ENCODE data around the gene TRIP12.
A peak's percentile ranks its signal among the peaks of the same experiment; 100 is the strongest.
"Not testable (repeated sequence)": the region's sequence is repeated elsewhere in the genome, so short reads cannot be mapped to it uniquely, and the experiment has no call there.

TRIP12 gene

DNA sequence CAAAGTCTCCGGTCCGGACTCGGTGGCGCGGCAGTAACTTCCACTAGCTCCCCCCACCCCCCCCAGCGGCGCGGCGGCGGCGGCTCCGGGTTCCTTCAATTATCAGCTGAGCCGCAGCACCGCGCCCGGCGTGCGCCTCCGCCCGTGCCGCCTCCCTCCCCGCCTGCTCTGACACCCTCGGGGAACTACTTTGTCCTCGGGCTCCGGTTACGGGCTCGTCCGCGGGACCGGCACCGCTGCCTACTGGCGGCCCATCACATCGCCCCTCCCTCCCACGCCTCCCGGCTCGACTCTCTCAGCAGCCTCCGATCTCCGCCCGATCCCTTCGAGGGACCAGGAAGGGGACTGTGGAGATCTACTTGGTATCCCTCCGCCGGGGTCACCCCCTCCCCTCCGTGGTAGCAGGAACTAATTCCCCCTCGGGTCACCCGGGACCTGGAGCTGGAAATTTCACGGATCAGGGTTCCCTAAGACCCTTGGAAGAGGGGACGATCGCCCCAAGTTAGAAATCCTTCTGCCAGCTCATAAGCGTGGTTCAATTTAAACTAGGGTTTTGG is at the start of gene TRIP12:
Gene TRIP12 (minus strand): TSS at position 118 of the 557 bp plus-strand sequence. CDS start 41,930 bp downstream, outside the sequence.
- DNase-seq (ENCODE audit: low read depth, low spot score) = peak; percentile 74

DNA sequence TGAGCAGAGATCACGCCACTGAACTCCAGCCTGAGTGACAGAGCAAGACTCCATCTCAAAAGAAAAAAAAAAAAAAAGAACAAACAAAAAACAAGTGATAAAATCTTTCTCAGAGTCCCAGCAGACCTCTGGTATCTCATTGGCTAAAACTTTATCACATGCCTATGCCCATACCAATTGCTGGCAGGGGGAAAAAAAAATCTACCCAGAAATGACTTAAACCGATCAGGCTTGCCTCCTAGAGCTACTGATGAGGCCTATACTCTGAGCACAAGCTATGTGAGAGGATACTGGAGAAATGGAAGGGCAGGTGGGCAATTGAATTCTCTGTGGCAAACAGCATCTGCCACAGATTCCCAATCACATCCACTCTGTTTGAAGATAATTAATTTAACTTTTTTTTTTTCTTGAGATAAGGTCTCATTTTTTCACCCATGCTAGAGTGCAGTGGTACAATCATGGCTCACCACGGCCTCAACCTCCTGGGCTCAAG is 49.5 kb upstream of the TRIP12 start:
- DNase-seq (ENCODE audit: low read depth, low spot score) = no peak

DNA sequence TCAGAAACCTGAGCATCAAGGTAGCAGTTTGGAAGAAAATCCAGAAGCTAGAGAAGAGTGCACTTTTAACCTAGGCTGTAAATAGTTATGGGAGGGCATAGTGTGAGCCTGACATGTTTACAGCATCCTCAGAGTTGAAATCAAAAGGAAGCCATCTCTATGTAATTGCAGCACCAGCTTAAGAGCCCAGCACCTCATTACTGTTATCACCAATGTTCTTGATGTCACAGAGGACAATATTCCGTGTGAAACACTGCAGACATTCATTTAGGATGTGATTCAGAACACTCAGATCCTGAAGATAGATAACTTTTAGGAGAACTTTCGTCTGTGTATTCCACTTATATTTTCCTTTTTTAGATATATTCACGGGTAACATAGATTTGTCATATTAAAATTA is 48.6 kb upstream of the TRIP12 start:
- DNase-seq (ENCODE audit: low read depth, low spot score) = no peak

DNA sequence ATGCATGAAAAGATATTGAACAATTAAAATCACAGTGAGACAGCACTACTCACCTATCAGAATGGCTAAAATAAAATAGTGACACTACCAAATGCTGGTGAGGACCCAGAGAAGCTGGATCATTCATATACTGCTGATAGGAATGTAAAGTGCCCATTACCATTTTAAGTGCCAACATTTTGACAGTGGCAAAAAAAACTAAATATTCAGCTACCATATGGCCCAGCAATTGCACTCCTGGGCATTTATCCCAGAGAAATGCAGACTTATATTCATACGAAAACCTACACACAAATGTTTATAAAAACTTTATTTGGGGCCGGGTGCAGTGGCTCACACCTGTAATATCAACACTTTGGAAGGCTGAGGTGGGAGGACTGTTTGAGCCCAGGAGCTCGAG is 48.1 kb upstream of the TRIP12 start:
- no peak for DNase-seq (ENCODE audit: low read depth, low spot score)

DNA sequence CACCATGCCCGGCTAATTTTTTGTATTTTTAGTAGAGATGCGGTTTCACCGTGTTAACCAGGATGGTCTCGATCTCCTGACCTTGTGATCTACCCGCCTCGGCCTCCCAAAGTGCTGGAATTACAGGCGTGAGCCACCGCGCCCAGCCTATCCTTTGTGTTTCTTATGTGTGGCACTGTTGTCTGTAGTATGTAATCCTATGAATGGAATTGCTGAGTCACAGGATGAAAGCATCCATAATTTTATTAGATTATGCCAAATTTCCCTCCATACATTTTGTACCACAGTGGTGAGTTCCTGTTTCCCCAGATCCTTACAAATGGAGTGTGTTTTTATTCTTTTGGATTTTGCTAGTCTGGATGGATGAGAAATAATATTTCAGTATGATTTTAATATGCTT is 41.8 kb upstream of the TRIP12 start:
- DNase-seq (ENCODE audit: low read depth, low spot score) = not testable (repeated sequence)

DNA sequence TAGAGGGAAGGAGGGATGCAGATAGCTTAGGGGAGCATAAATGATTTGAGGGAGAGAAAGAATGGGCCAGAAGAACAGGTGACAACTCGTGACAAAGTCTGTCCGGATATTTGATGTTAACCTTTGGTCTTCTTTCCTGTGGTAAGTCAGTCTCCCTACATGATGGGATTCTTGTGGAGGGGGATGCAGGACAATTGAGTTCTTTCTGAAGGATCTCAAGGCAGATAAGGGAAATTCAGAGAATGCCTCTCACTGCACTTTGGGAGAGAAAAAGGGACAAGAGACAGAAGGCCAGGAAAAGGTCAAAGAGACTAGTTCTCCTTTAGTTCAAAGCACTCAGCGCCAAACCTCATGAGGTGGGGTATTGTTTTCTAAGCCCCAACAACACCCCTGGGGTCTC is 34.7 kb upstream of the TRIP12 start:
- DNase-seq (ENCODE audit: low read depth, low spot score) = no peak

DNA sequence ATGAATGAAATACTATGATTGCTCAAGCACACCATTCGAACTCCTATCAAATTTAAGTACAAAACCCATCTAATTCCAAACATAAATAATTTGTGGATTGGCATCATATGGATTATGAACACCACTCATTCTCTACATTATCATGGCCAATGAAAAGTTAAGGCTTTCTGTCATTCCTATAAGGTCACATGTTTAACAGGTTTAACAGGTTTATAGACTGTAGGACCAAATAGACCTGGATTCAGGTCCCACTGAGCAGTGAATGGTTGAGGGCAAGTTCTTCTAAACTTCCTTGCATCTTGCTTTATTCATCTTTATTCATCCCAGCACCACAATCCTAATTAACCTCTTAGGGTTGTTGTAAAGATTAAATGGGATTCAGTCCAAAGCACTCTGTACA is 33.9 kb upstream of the TRIP12 start:
- DNase-seq (ENCODE audit: low read depth, low spot score) = no peak

DNA sequence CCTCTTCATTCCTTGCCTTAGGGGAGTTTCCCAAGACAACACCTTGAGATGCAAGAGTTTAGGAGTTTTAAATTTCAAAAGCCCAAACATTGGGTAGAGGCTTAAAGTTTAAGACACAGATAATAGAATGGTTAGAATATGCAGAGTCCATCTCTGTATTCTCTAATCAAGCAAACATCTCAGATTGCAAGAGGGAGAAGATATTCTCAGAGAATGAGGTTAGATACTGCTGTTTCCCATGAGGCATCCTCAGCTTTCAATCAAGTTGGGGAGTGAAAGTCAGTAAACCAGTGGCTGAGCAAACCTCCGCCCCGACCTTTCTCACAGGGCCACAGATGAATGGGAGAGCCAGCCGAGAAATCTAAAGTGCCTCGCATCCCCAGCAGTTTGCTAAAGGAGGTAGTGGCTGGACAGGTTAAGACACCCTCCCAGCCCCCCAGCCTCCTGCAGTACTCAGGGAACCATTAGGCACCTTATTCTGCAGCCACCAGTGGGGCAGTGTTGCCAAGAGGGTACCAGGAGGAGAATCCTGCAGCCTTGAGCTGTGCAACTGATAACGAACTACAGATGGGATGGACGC is 30.5 kb upstream of the TRIP12 start:
- no peak for DNase-seq (ENCODE audit: low read depth, low spot score)

DNA sequence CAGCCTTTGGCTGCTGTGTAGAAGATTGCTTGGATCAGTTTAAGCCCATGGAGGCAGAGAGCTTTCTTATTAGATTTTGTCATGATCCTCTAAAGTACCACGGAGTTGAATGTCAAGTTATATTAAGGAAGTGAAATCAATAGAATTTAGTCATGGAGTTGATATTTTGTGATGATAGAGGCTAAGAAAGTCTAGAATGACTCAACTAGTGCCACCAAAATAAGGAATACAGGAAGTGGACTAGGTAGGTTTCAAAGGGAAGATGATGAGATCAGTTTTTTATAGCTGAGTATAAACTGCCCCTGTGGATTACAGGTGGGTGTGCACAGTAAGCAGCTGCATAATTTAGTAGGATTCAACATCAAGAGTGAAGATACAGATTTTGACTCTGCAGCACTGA is 25.7 kb upstream of the TRIP12 start:
- DNase-seq (ENCODE audit: low read depth, low spot score) = no peak

DNA sequence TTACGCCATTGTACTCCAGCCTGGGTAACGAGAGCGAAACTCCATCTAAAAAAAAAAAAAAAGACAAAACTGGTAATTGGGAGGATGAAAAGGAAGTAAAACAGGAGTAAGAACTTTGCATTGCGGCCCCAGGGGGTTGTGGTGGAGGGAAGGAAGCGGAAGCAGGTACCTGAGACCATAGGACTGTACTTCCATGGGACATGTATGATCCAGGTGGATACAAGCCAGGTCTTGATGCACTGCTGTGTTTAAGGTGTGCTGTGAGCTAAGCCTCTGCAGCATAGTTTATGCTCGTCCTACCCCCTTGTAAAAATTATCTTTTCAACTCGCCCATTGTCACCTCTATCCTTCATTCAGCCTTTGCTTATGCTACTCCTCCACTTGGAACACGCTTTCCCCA is 24.2 kb upstream of the TRIP12 start:
- DNase-seq (ENCODE audit: low read depth, low spot score) = no peak

DNA sequence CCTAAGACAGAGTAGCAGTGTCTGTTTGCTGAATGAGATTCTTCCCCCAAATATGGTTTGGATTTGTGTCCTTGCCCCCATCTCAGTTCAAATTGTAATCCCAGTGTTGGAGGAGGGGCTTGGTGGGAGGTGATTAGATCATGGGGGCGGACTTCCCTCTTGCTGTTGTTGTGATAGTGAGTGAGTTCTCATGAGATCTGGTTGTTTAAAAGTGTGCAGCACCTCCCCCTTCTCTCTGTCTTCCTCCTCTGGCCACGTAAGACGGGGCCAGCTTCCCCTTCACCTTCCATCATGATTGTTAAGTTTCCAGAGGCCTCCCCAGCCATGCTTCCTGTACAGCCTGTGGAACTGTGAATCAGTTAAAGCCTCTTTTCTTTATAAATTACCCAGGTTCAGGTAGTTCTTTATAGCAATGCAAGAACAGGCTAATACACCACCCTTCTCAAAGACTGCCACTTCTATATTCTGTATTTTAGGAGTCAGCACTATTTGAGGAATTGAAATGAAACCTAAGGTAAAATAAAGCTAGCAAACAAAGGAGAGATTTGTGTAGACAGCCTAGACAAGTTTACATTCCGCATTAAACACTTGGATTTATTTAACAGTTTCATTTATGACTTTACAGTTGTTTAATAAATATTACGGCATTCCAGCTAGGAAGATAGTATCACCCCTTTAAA is 22.1 kb upstream of the TRIP12 start:
- no peak for DNase-seq (ENCODE audit: low read depth, low spot score)

DNA sequence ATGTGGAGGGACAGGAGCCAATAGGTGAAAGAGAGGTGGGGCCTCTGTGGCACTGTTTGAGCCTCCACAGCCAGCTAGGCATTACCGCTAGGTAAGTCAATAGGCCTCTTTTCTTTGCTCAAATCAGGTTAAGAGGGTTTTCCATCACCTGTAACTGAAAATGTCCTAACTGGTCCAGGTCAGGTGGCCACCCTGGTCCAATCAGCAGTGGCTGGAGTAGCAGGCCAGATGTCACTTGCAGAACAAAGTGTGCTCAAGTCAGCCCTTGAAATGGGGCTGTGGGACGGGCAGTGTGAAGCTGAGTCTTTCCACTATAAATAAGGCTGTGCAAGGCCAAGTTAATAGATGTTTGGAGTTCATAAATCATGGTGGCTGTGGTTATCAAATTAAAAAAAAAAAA is 21.4 kb upstream of the TRIP12 start:
- DNase-seq (ENCODE audit: low read depth, low spot score) = no peak

DNA sequence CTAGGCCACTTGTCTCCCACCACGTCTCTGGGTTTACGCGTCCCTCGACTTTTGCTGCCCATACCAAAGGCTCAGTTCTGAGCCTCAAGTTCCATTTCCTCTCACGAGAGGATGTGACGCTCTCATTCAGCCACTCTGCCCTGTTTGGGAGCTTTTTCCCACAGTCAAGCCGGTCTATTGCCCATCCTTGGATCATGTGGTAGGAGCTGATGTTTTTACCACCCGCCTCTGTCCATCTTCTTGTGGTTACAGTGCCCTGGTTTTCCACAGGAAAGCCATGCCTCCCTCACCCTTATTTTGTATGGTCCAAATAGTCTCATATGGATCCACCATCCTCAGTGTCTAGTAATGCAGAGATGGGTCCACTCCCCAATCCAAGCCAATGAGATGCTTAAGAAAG is 20.9 kb upstream of the TRIP12 start:
- no peak for DNase-seq (ENCODE audit: low read depth, low spot score)

DNA sequence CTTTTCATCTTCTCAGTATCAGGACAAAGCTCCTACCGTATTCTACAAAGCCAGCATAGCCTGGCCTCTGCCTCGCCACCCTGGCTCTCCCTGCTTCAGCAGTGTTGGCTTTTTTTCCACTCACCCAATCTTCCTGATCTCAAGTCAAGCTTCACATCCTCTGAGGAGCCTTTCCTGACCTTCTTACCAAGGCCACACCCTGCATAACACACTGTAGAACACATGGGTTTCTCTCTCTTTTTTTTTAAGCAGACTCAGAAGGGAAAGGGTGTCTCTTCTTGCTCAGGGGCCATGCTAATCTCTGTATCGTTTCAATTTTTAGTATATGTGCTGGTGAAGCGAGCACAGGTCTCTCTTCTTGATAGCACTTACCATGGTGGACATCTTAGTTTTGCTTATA is 15.7 kb upstream of the TRIP12 start:
- DNase-seq (ENCODE audit: low read depth, low spot score) = no peak

DNA sequence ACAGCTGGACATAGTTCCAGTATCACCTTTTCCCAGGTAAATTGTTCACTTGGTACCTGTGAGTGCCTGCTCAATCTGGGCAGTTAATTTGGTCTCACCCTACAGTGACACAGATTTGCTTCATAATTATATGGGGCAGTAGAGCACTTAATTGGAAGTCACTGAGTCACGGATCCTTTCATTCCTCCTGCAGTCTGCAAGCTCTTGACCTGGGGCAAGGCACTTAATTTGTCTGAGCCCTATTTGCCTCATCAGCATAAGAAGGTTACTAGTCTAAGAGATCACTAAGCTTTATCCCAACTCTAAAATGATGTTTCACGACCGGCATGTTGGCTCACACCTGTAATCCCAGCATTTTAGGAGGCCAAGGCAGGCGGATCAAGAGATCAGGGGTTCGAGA is 9.4 kb upstream of the TRIP12 start:
- DNase-seq (ENCODE audit: low read depth, low spot score) = no peak

DNA sequence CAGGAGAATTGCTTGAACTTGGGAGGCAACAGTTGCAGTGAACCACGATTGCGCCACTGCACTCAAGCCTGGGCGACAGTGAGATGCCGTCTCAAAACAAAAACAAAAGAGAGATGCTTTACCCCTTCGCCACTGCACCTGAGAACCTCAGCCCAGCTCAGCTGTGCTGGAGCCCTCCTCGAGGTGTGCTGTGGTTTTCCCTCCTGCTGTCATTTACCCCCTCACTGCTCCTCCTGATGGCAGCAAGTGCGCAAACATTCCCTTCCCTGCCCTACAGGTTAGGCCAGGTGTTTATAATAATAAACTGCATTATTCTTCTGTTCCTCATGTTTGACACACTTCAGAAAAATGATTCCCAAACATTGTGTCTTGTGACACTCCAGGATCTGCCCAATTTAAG is 8.8 kb upstream of the TRIP12 start:
- DNase-seq (ENCODE audit: low read depth, low spot score) = no peak

DNA sequence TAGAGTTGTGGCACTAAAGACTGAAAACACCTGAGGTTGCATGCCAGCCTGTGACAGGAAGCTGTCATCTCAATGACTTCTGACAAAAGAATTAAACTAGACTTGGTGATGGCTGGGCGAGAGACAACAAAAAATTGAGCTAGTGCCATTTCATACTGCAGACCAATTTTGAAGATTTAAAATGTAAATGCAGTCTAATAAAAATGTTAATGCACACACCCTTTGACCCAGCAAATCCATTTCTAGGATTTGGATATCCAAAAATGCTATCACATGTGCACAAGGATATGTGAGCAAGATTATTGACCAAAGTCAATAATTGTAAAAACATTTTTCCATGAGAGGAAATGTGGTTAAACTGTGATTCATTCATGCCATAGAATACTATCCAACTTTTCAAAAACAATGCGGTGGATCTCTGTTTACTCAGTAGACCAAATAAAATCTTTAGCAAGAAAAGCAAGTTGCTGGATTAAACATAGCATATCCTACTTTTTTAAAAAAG is 6.1 kb upstream of the TRIP12 start:
- DNase-seq (ENCODE audit: low read depth, low spot score) = no peak

DNA sequence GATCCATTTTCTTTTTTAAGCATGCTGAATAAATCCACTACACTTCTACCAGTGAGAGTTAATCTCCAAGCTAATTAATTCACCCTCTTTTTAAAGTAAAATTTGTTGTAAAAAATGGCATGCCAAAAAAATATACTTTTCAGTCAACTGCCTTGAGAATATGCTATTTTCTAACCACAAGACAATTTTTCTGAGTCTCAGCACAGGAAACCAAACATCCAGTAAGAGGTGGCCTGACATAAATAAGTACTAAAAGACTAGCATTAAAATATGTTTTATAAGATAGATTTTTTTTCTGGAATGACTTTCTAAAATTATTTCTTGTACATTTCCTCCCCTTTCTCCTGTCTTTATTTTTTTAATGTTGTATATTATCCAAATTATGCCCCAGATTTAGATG is 3.4 kb upstream of the TRIP12 start:
- DNase-seq (ENCODE audit: low read depth, low spot score) = no peak

DNA sequence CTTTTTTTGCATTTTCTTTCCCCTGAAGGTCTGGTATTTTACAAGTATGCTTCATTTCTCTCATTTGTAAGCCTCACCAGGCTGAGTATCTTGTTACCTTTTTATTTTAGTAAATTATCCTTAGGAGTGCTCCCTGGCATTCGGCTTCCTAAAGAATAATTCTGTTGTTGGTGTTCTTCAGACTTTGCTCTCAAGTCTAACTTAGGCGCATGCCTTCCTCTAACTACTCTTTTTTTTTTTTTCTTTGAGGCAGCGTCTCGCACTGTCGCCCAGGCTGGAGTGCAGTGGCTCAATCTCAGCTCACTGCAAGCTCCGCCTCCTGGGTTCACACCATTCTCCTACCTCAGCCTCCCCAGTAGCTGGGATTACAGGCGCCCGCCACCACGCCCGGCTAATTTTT is 2.7 kb upstream of the TRIP12 start:
- not testable (repeated sequence) for DNase-seq (ENCODE audit: low read depth, low spot score)

DNA sequence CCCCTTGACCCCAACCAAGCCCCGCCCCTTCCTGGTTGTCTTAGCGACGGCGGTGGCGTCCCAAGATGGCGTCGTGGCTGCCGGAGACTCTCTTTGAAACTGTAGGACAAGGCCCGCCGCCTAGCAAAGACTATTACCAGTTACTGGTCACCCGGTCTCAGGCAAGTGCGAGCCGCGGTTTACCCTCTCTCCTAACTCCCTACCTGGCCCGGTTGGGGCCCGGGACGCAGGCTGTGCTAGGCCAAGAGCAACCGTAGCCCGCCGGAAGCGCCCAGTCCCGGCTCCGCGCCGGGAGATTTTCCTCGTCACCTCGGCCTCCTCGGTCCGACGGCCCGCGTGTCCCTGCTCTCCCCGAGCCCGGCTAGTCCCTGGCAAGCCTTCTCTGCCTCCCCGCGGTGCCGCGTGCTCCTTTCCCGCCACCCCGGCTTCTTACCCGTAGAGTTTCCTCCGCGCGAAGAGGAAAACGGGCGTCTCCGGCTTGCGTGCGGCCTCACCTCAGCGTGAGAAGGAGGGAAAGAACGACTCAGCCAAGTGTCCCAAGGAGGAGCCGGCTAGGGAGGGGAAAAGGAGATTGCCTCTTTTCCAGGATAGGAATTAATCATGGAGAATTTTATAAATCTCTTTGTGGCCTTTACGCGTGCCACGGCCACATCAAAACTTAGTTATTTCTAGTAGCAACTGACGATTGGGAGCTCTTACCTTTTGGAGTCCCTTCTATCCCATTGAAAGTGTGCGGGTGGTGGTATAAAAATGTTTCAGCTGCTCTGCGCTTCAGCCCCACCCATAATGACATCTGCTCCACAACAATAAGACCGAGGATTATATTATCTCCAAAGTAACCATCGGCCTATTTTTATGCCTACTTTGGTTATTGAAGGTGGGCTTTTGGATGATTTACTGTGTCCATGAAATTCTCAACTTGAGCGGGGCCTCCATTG is 909 bp upstream of the TRIP12 start, which contains the start of gene FBXO36:
Gene FBXO36 (plus strand): TSS at position 55 of the 938 bp plus-strand sequence. CDS start 11 bp downstream, at position 66.
- peak; percentile 84 for DNase-seq (ENCODE audit: low read depth, low spot score)

DNA sequence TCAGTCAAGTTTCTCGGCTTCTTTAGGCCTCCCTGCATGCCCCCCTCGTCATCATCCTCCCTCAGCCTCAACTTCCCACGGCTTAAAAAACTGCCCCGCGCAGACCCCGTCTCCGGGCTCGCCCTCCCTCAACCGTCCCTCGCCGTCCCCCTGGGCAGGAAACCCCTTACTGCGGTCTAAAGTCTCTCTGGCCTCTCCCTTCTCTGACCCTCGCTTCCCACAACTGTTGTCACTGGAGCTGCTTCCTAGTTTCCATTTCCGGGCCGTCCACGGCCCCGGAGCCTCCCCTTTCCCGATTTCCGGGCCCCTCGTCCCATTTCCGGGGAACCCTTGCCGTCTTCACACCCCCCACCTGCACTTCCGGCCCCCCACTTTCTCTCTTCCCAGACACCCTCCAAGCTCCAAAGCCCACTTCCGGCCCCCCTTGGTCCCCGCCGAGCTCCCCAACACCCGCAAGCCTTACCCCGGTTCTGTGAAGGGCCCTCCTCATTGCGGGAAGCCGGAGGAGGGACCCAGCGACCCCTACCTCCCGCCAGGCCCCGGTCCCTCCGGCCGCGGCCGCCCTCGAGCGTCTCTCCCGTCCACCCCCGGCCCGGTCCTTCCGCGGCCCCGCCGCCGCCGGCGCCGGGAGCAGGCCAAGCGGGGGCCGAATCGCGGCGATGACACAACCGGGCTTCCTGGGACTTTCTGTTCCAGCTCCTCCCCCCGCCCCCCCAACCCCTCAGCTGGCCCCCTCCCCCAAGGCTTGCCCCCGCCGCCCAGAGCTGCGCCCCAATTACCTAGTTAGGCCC is 513 bp downstream of the TRIP12 start:
- DNase-seq (ENCODE audit: low read depth, low spot score) = peak; percentile 31

Data from activated CD4-positive, CD25-positive, alpha-beta regulatory T cell treated with anti-CD3 and anti-CD28 coated beads, Interleukin-2, amount 50 U/mL, for 16 hours (primary cell).